Thyroid gland (tissue), 4 donors: ENCODE measurements around the gene RORC. TPM values are rescaled to one million over a fixed set of nuclear protein-coding genes. Genes with fewer than 3 reads are reported as not detected.

Source experiments
- DNase-seq, 2 donors: peaks; one replicate each; pipeline ENCODE4 v3.0.0-alpha.2; 2019
- H3K27ac ChIP-seq, 3 donors: fragments of 200-600 bp; sonication (generic); 1 replicate in 2 of 3; 2 replicates in 1 of 3; pipeline ENCODE4 v1.5.1; 2016 to 2019; ENCODE audit warnings: mild to moderate bottlenecking in 1 of 3, moderate library complexity in 1 of 3
- H3K27me3 ChIP-seq: fragments of 200-600 bp; sonication (generic); one replicate; pipeline ENCODE4 v1.5.1; 2019
- H3K36me3 ChIP-seq, 2 donors: fragments of 200-600 bp; sonication (generic); one replicate each; pipeline ENCODE4 v1.5.1; 2016 to 2019
- H3K4me1 ChIP-seq, 2 donors: fragments of 200-600 bp; sonication (generic); one replicate each; pipeline ENCODE4 v1.5.1; 2017 to 2019
- H3K4me3 ChIP-seq, 3 donors: fragments of 200-600 bp; sonication (generic); replicated peaks in 1 of 3; 1 replicate in 2 of 3; 2 replicates in 1 of 3; pipeline ENCODE4 v1.5.1; 2016; ENCODE audit warnings: mild to moderate bottlenecking in 1 of 3
- H3K9me3 ChIP-seq: fragments of 200-600 bp; sonication (generic); one replicate; pipeline ENCODE4 v1.5.1; 2017
- CTCF ChIP-seq, 6 experiments: fragments of 200-600 bp in 3 of 6; fragments of 450-650 bp in 3 of 6; sonication (generic) in 3 of 6; IDR thresholded peaks; one replicate each; pipeline ENCODE4 v1.5.1; 2016 to 2019; ENCODE audit warnings: antibody characterized with exemption in 6 of 6, mild to moderate bottlenecking in 2 of 6, inconsistent platforms in 1 of 6, moderate library complexity in 1 of 6
- POLR2A ChIP-seq, 2 donors: fragments of 450-650 bp; IDR thresholded peaks; one replicate each; pipeline ENCODE4 v1.6.1; 2017; ENCODE audit warnings: antibody characterized with exemption in 2 of 2, mild to moderate bottlenecking in 2 of 2, moderate library complexity in 1 of 2
- WGBS, 2 donors: methylation state at CpG; one replicate each; pipeline ENCODE4 v1.1.5; 2017; 5-methylcytosine and 5-hydroxymethylcytosine counted together
- intact Hi-C: fragments of 100-400 bp; cut with DNase I; formaldehyde crosslinking; loops from one replicate; pipeline ENCODE4 v1.15.1; 2023
- total RNA-seq, 4 donors: library from RNA; depleted of rRNA; stranded (reverse); fragments of >200 nt; gene quantifications; one replicate each; pipeline ENCODE4 v1.2.3, GENCODE V29; 2016

RORC gene
- total RNA-seq, 4 donors from 2014 or later, result 29.7 to 48.4 (median 38.8) TPM

- Histone ChIP-seq H3K27ac (no peak overlapping the region), H3K4me1 (no peaks in the 10 kb centered on the region), H3K36me3 (no peaks in the 10 kb centered on the region), H3K9me3 (no peaks in the 10 kb centered on the region), H3K4me3 (no peak overlapping the region), H3K27me3 (no peaks in the 10 kb centered on the region)
- TF ChIP-seq CTCF (IDR thresholded peaks at IDR 0.05), result no peak
- no peak for TF ChIP-seq POLR2A (IDR thresholded peaks at IDR 0.05)
- 88 to 91% methylated on average over 5 of the region's 5 CpGs for WGBS, 2 donors
- intact Hi-C loops, result no loop called here
- DNase-seq, result no peak
Observed at GRCh38 chr1:151798571-151798970, 33.0 kb downstream of the RORC start.

- Histone ChIP-seq H3K27me3 (no peaks in the 10 kb centered on the region), H3K4me1 (peaks cover 0 to 7% of the 10 kb centered on the region in 2 donors), H3K9me3 (no peaks in the 10 kb centered on the region), H3K36me3 (no peaks in the 10 kb centered on the region), H3K4me3 (peak overlapping the region; percentile 62 to 84 (median 74)), H3K27ac (peak overlapping the region in 1 of 3 donors; percentile 5)
- TF ChIP-seq POLR2A (IDR thresholded peaks at IDR 0.05), result no peak
- TF ChIP-seq CTCF (IDR thresholded peaks at IDR 0.05), result no peak
- intact Hi-C loops, result no loop called here
- WGBS, 2 donors, result 1% methylated on average over 12 to 43 of the region's 52 CpGs
- peak; percentile 27 to 31 for DNase-seq
Observed at GRCh38 chr1:151790940-151791651, 40.5 kb downstream of the RORC start.

GRCh38 chr1:151790071-151790939 is 41.3 kb downstream of the RORC start, which contains the start of gene TDRKH:
Gene TDRKH, minus strand, starts transcription at chr1:151790500. Its CDS starts 7,478 bp downstream, at chr1:151783022.
- Histone ChIP-seq H3K27ac (peak within 1 kb of the TSS in 1 of 3 donors; percentile 5), H3K4me3 (peak within 1 kb of the TSS; percentile 62 to 84 (median 74)), H3K4me1 (peaks cover 0 to 7% of the 10 kb centered on the region in 2 donors), H3K36me3 (no peaks in the 10 kb centered on the region), H3K9me3 (no peaks in the 10 kb centered on the region), H3K27me3 (no peaks in the 10 kb centered on the region)
- 1% methylated on average over 56 to 58 of the region's 58 CpGs for WGBS, 2 donors
- intact Hi-C loops, result no loop called here
- peak in 3 of 6 experiments; percentile 20 to 35 (median 33) for TF ChIP-seq CTCF (IDR thresholded peaks at IDR 0.05)
- peak in 1 of 2 donors; percentile 81 for TF ChIP-seq POLR2A (IDR thresholded peaks at IDR 0.05)
- DNase-seq, result peak; percentile 99

- Histone ChIP-seq H3K4me3 (no peak overlapping the region), H3K27ac (no peak overlapping the region), H3K36me3 (no peaks in the 10 kb centered on the region), H3K9me3 (no peaks in the 10 kb centered on the region), H3K27me3 (no peaks in the 10 kb centered on the region), H3K4me1 (peaks cover 0 to 7% of the 10 kb centered on the region in 2 donors)
- 93 to 95% methylated on average over 3 of the region's 3 CpGs for WGBS, 2 donors
- intact Hi-C loops, result no loop called here
- DNase-seq, result no peak
- no peak for TF ChIP-seq POLR2A (IDR thresholded peaks at IDR 0.05)
- TF ChIP-seq CTCF (IDR thresholded peaks at IDR 0.05), result no peak
Observed at GRCh38 chr1:151787689-151788088, 43.9 kb downstream of the RORC start.
